Measurements from ENCODE around the gene NKD1. TPM values are rescaled to one million over a fixed set of nuclear protein-coding genes. Genes with fewer than 3 reads are reported as not detected.

Gene NKD1
- total RNA-seq, 1 donor from 2014 or later = 7.9 TPM

DNA sequence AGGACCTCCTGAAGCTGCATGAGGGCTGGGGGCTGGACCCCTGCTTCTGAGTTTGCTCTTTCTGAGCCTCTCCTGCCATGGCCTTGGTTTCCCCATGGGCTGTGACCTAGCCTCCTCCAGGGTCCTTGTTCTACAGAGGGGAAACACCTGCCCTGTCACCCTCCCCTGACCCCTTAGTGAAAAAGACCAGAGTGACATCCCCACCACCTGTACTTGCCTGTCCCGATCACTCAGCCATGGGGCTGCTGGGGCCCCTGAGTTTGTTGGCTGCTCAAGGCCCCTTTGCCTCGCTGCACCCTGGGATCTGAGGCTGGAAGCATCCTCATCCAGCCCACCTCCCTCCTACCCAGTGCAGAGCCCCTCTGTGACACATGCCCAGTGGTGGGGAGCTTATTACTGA, 146.0 kb downstream of the NKD1 start:
- no peak for DNase-seq (ENCODE audit: low spot score)

DNA sequence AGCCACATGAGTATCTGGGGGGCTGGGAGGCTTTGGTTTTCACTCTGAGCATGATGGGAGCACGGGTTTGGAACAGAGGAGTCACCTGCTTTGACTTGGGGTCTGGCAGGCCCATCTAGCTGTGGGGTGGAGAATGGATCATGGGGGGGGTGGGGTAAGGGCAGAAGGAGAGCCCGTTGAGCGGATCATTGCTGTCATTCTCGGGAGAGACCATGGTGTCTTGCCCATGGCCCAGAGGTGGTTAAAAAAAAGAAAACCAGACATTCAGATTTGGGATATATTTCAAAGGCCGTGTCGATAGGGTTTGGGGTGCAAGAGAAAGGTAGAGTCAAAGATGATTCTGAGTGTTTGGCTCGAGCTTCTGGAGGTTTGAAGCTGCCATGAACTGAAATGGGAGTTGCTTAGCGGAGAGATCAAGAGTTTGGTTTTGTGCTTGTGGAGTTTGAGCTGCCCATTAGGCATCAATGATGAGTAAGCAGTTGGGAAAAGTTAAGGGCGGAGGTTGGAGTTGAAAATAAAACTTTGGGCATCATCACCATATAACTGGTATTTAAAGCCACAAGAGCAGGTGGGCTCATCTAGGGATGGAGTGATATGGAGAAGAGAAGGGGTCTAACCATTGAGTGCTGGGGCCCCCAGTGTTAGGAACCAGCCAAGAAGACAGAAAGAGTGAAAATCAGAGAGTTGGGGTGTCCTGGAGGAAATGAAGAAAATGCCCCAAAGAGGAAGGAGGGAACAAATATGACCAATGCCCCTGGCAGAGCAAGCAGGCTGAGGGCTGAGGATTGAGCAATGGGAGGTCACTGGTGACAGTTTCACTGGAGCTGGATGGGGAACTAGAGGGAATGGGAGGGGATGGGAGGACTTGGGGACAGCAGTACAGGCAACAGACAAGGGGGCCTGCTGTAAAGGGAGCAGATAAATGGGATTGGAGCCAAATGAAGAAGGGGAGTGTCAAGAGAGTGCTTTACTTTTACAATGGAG, 147.1 kb downstream of the NKD1 start:
- DNase-seq (ENCODE audit: low spot score) = no peak

DNA sequence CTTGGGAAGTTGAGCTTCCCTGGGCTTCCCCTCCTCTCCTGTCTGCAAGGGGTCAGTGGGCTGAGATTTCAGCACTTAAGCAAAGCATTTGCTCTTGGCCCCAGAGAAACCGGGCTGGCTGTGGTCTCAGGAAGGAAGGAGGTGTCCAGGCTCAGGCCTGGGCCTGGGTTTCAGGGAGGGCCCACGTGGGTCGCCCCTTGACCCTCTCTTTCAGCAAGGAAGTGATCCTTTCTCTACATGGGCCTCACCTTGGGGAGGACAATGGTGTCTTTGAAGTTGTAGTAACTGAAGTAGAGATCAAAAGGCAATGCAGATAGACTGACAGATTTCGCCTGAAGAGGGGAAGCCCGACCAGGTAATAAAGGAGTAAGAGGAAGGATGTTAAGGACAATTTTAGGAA, 147.9 kb downstream of the NKD1 start:
- DNase-seq (ENCODE audit: low spot score) = no peak

DNA sequence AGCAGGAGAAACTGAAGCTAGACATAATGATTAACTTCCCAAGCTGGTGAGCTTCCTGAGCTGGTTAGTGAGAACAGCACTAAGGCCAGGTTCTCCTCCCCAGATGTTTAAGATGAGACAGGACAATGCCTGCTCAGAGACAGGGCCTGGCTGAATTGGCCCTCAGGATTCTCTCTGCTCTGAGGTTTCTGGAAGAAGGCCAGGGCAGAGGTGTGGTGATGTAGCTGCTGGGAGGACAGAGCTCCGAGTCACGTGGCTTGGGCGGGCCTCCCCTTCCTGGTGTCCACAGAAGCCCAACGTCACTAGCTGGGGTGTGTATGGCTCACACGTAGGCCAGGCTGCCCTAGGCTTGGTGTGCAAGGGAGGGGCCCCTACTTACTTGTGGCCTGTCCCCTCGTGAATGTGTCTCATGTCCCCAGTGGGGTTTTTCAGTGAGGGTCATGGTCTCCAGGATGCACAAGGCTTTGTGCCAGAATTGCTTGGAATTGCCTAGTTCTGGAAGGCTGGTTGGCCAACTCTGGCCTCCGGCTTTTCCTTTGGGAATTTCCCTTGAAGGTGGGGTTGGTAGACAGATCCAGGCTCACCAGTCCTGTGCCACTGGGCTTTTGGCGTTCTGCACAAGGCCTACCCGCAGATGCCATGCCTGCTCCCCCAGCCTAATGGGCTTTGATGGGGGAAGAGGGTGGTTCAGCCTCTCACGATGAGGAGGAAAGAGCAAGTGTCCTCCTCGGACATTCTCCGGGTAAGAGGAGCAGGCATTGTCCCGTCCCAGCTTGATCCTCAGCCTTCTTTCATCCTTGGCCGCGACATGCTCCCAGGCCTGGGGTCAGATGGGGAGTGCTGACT, 148.6 kb downstream of the NKD1 start:
- DNase-seq (ENCODE audit: low spot score) = peak; percentile 74

DNA sequence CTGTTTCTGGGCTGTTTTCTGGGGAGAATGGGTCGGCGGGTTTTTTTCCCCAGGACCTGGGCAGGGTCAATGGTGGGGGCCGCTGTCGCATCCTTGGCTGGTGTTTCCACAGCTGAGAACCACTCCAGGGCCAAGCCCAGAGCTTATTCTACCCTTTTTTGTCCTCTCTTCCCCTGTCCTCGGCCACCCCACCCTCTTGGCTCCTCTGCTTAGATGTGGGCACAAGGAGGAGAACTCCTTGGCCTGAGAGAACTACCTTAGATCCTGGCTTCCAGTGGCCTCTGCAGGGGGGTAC, 149.2 kb downstream of the NKD1 start:
- no peak for DNase-seq (ENCODE audit: low spot score)

DNA sequence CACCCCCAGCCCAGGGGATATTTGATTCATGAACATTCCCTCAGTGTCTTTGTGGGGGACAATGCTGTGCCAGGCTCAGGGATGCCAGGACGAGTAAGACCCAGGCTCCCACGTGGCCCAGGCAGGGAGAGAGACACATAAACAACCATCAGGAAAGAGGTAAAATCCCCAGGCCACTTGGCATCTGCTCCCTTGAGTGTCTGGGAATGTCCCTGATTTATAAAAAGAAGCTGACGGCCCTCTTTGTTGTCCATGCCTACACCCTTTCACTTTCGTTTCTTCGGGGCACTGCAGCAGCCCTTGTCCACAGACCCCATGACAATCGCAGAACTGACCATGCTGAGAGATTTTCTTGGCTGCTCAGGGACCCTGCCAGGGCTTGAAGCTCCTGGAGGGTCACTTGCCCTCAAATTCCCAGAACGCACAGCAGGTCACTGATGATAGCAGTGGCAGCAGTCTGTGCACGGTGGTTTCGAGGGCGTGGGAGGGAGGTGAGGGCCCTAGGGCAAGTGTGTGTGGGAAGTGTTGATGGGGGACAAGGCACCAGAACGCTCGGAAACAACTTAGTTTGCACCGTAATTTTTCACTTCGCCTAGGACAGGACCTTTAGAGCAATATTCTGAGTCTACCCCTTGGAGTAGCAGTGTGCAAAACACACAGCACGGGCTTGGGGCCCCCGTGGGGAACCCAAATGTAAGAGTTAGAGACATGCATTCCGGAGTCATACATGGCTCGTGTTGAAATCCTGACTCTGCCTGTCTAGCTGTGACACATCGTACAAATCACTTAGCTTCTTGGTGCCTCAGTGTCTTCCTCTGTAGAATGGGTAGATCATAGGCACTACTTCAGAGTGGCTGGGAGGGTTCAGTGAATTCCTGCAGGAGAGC, 149.9 kb downstream of the NKD1 start:
- peak; percentile 10 for DNase-seq (ENCODE audit: low spot score)

Other genes starting within 250 kb of the NKD1 start
- 61.6 TPM for gene BRD7, start 179.4 kb upstream of the NKD1 start, total RNA-seq (ENCODE audit: insufficient read depth, low replicate concordance)
- 1.2 TPM for gene SNX20, start 132.9 kb downstream of the NKD1 start, total RNA-seq (ENCODE audit: insufficient read depth, low replicate concordance)
- 6.5 TPM for gene NOD2, start 145.2 kb downstream of the NKD1 start, total RNA-seq (ENCODE audit: insufficient read depth, low replicate concordance)
- gene CYLD, start 193.7 kb downstream of the NKD1 start, total RNA-seq (ENCODE audit: insufficient read depth, low replicate concordance) = 59.2 TPM

Data from umbilical cord (tissue), 2 donors.